ENCODE measurements around the gene DIPK1A. TPM values are rescaled to one million over a fixed set of nuclear protein-coding genes. Genes with fewer than 3 reads are reported as not detected.

DIPK1A gene
- total RNA-seq, 2 donors from 2014 or later: 10.8 to 18.3 TPM

DNA sequence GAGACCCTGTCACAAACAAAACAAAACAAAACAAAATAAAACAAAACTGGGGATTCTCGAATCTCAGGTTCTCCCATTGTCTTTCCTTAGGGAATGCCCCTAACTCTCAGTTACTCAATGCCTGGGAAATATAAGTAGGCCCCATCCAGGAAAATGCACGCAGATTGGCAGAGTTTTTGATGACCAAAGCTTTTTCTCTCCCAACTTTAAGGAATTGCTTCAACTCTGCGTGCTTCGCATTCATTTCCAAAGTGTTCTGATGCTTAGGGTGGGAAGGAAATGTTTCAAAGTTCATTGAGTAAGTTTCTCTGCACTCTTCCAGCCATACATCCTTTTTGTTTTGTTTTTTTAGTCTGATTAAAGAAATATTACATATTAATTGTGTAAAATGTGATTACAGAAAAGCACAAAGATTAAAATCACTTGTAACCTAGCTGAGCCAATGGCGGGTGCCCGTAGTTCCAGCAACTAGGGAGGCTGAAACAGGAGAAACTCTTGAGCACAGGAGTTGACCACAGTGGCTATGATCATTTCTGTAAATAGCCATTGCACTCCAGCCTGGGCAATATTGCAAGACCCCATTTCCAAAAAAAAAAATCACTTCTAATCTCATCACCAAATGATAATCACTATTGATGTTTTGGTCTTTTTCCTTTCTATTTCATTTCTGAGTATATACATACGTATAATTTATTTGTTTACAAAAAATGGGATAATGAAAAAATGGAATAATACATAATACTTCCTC, 157.9 kb downstream of the DIPK1A start:
- Histone ChIP-seq H3K4me1 (ENCODE audit: control insufficient read depth in 1 of 2, low read depth in 2 of 2) (peaks cover 7 to 8% of the 10 kb centered on the region in 2 donors), H3K27me3 (replicated peaks; ENCODE audit: insufficient read depth) (no peaks in the 10 kb centered on the region), H3K27ac (peak overlapping the region; percentile 28 to 61), H3K36me3 (no peaks in the 10 kb centered on the region), H3K4me3 (no peak overlapping the region), H3K9me3 (no peaks in the 10 kb centered on the region)
- no peak for ATAC-seq (ENCODE audit: insufficient number of reproducible peaks, low FRiP score, low read depth)
- no peak for DNase-seq (ENCODE audit: low spot score)
- TF ChIP-seq, protein P1, sequence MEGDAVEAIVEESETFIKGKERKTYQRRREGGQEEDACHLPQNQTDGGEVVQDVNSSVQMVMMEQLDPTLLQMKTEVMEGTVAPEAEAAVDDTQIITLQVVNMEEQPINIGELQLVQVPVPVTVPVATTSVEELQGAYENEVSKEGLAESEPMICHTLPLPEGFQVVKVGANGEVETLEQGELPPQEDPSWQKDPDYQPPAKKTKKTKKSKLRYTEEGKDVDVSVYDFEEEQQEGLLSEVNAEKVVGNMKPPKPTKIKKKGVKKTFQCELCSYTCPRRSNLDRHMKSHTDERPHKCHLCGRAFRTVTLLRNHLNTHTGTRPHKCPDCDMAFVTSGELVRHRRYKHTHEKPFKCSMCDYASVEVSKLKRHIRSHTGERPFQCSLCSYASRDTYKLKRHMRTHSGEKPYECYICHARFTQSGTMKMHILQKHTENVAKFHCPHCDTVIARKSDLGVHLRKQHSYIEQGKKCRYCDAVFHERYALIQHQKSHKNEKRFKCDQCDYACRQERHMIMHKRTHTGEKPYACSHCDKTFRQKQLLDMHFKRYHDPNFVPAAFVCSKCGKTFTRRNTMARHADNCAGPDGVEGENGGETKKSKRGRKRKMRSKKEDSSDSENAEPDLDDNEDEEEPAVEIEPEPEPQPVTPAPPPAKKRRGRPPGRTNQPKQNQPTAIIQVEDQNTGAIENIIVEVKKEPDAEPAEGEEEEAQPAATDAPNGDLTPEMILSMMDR (IDR thresholded peaks at IDR 0.05): no peak

DNA sequence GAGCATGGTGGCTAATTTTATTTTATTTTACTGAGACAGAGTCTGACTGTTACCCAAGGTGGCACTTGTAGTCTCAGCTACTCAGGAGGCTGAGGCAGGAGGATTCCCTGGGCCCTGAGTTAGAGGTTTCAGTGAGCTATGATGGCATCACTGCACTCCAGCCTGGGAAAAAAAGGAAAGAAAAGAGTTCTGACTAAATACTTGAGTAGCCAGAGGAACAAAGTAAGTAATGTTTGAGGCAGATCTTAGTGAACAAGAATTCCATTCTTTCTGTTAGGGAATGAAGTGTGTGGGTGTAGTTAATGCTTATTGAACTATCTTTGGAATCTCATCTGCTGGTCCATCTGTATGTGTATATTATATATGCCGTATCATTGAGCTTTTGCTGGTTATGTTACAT, 163.3 kb downstream of the DIPK1A start:
- H3K36me3 ChIP-seq: no peaks in the 10 kb centered on the region
- no peak overlapping the region for H3K27ac ChIP-seq
- H3K9me3 ChIP-seq: no peaks in the 10 kb centered on the region
- TF ChIP-seq, protein P1 (IDR thresholded peaks at IDR 0.05): no peak
- H3K27me3 ChIP-seq (replicated peaks; ENCODE audit: insufficient read depth): no peaks in the 10 kb centered on the region
- DNase-seq (ENCODE audit: low spot score) (no peak), ATAC-seq (ENCODE audit: insufficient number of reproducible peaks, low FRiP score, low read depth) (no peak)
- H3K4me3 ChIP-seq: no peak overlapping the region
- peaks cover 0 to 8% of the 10 kb centered on the region in 2 donors for H3K4me1 ChIP-seq (ENCODE audit: control insufficient read depth in 1 of 2, low read depth in 2 of 2)

DNA sequence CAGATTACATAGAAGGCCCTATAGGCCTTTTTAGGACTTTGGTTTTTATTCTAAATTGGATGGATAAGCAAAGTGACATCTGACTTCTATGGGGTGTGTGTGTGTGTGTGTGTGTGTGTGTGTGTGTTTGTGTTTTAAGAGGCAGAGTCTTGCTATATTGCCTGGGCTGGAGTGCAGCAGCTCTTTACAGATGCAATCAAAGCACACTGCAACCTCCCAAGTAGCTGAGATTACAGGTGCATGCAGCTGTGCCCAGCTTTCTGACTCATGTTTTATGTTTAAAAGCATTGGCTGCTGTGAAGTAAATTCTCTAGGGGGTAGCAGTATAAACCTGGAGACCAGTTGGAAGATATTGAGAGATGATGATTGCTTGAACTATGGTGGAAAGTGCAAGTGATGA, 164.0 kb downstream of the DIPK1A start:
- DNase-seq (ENCODE audit: low spot score): no peak
- H3K36me3 ChIP-seq: no peaks in the 10 kb centered on the region
- TF ChIP-seq, protein P1 (IDR thresholded peaks at IDR 0.05): no peak
- no peak overlapping the region for H3K27ac ChIP-seq
- peaks cover 0 to 8% of the 10 kb centered on the region in 2 donors for H3K4me1 ChIP-seq (ENCODE audit: control insufficient read depth in 1 of 2, low read depth in 2 of 2)
- no peaks in the 10 kb centered on the region for H3K27me3 ChIP-seq (replicated peaks; ENCODE audit: insufficient read depth)
- no peak overlapping the region for H3K4me3 ChIP-seq
- no peak for ATAC-seq (ENCODE audit: insufficient number of reproducible peaks, low FRiP score, low read depth)
- no peaks in the 10 kb centered on the region for H3K9me3 ChIP-seq

DNA sequence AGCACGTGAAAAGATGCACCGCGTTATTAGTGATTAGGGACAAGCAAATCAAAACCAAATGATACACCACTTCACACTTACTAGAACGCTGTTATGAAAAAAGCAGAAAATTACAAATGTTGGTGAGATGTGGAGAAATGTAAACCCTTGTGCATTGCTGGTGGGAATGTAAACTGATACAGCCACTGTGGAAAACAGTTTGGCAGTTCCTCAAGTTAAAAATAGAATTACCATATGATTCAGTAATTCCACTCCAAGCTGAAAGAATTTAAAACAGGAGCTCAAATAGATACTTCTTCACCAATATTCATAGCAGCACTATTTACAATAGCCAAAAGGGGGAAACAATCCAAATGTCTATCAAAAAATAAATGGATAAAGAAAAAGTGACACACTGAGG, 166.1 kb downstream of the DIPK1A start:
- no peaks in the 10 kb centered on the region for H3K36me3 ChIP-seq
- H3K4me3 ChIP-seq: no peak overlapping the region
- TF ChIP-seq, protein P1 (IDR thresholded peaks at IDR 0.05): no peak
- ATAC-seq (ENCODE audit: insufficient number of reproducible peaks, low FRiP score, low read depth) (peak; percentile 36), DNase-seq (ENCODE audit: low spot score) (no peak)
- no peak overlapping the region for H3K27ac ChIP-seq
- no peaks in the 10 kb centered on the region for H3K27me3 ChIP-seq (replicated peaks; ENCODE audit: insufficient read depth)
- H3K9me3 ChIP-seq: no peaks in the 10 kb centered on the region
- peaks cover 0 to 4% of the 10 kb centered on the region in 2 donors for H3K4me1 ChIP-seq (ENCODE audit: control insufficient read depth in 1 of 2, low read depth in 2 of 2)

DNA sequence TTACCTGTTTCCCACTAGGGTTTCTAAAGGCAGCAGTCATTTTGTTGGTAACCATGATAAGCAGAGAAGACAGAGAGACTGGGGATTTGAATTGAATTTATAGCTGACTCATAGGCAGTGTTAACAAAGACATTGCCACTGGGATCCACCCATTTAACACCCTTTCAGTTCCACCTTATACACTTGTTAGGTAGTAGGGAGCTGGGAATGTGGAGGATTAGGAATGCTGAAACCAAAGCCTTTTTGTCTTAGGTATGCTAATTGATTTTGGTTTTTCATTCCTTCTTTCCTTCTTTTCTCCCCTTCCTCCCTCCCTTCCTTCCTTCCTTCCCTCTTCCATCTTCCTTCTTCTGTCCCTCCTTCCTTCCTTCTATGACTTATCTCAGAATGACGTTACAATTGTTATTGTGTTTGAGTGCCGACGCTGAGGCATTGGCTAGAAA, 168.9 kb downstream of the DIPK1A start:
- no peak for ATAC-seq (ENCODE audit: insufficient number of reproducible peaks, low FRiP score, low read depth)
- Histone ChIP-seq H3K9me3 (no peaks in the 10 kb centered on the region), H3K27ac (no peak overlapping the region), H3K27me3 (replicated peaks; ENCODE audit: insufficient read depth) (no peaks in the 10 kb centered on the region), H3K36me3 (no peaks in the 10 kb centered on the region), H3K4me3 (no peak overlapping the region), H3K4me1 (ENCODE audit: control insufficient read depth in 1 of 2, low read depth in 2 of 2) (peaks cover 0 to 4% of the 10 kb centered on the region in 2 donors)
- TF ChIP-seq, protein P1 (IDR thresholded peaks at IDR 0.05): no peak
- no peak for DNase-seq (ENCODE audit: low spot score)

Other genes with a start within 250 kb of the DIPK1A start
- 10 to 100 TPM; 45.9 to 48.6 TPM for gene EVI5, start 176.4 kb downstream of the DIPK1A start, total RNA-seq
- gene RPL5, start 129.4 kb downstream of the DIPK1A start, total RNA-seq: 100 to 1,000 TPM; 792 to 927 TPM
- gene MTF2, start 117.8 kb upstream of the DIPK1A start, total RNA-seq: 10 to 100 TPM; 23.2 to 27.8 TPM
- 10 to 100 TPM; 45.2 to 93.3 TPM for gene TMED5, start 219.0 kb upstream of the DIPK1A start, total RNA-seq
- gene CCDC18, start 219.3 kb upstream of the DIPK1A start, total RNA-seq: 1 to 10 TPM; 1.9 to 4.0 TPM

All from thoracic aorta (tissue), 2 donors.